GM18951 (cell line): ENCODE results near the gene SMARCC2.

Experiments
- POLR2A ChIP-seq: IDR thresholded peaks from 4 replicates; pipeline ENCODE4 v1.6.1; 2011; ENCODE audit warnings: mild to moderate bottlenecking; ENCODE audit not compliant: insufficient read length, insufficient read depth; ENCODE audit errors: extremely low read depth
- in situ Hi-C: fragments of 300-500 bp; cut with MboI; formaldehyde crosslinking; loops from one replicate; pipeline ENCODE4 v1.12.0; 2022; ENCODE audit warnings: low sequenced_read_pairs, mixed read lengths, inconsistent platforms; ENCODE audit not compliant: unreplicated experiment

SMARCC2 gene

DNA sequence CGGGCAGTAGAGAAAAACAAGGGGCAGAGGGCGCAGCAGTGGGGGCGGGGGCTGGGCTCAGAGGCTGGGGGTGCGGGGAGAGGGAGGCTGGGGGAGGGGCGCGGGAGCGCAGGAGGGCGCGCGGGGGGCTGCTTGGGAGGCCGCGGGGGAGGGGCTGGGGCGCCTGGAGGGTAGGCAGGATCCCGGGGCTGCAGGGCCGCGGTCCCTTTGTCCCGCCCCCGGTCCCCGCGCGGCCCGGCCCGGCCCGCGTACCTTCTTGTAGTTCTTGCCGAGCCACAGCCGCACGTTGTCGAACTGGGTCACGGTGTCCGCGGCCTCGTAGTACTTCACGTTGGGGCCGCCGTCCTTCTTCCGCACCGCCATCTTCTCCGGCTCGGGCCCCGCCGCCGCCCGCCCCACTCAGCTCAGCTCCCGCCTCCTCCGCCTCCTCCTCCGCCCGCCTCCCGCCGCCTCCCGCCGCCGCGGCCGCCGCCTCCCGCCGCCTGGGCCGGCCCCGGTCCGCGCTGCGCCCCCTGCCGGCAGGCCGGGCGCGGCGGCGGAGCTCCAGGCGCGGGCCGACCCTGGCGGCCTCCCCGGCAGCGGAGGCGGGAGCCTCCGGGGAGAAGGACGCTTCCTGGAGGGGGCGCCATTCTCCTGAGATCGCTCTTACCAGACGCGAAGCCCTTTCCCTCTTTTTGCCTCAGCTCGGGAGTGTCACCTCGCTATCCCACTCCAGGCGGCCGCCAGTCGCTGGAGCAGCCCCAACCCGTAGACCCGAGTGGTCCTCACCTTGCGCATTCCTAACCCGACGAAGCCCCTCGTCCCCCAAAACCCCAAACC, at the start of gene SMARCC2:
SMARCC2 (minus strand) TSS at position 385 of the 819 bp plus-strand sequence; CDS start at position 363, 22 bp downstream.
- peak; percentile 58 for TF ChIP-seq POLR2A
- in situ Hi-C loops: no loop called here

DNA sequence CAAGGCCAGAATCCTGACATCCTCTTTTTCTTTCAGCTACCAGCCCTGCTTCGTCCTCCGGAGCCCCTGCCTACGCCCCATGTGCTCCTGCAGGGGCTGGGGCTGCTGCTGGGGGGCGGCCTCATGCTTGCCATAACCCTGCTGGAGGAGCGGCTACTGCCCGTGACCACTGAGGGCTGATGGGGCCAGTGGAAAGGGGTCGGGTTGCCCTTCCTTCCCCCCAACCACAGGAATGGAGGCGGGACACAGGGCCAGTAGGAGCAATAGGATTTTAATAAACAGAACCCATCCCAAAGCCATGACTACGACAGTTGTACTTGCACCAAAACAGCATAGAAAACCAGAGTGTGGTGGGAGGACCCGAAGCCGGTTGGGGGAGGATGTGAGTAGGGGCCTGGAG, 48.3 kb upstream of the SMARCC2 start:
- in situ Hi-C loops: no loop called here
- TF ChIP-seq POLR2A: no peak

DNA sequence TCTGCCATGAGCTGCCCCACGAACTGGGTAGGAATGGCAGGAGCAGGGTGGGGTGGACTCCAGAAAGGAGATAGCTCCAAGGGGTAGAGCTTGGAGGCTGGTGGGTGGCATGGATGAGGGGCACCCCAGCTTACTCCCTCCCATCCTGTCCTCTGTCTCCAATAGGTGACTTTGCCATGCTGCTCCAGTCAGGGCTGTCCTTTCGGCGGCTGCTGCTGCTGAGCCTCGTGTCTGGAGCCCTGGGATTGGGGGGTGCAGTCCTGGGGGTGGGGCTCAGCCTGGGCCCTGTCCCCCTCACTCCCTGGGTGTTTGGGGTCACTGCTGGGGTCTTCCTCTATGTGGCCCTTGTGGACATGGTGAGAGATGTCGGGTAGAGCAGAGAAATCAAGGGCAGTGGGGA, 47.7 kb upstream of the SMARCC2 start:
- no peak for TF ChIP-seq POLR2A
- in situ Hi-C loops: no loop called here

DNA sequence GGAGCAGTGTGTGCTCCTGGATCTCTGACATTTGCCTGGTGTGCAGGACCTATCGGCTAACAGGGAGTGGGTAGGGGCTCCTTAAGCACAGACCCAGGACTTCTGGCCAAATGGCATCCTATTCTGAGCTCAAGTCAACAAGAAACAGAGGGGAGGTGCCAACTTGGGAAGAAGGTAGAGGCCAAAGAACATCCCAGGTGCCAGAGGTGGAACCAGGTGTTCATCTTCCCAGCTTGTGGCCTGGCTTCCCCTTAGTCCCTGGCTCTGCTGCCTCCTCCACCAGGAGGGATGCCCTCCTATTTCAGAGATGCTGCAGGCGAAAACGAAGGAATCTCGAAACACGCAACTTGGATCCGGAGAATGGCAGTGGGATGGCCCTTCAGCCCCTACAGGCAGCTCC, 46.8 kb upstream of the SMARCC2 start:
- in situ Hi-C loops: no loop called here
- no peak for TF ChIP-seq POLR2A

DNA sequence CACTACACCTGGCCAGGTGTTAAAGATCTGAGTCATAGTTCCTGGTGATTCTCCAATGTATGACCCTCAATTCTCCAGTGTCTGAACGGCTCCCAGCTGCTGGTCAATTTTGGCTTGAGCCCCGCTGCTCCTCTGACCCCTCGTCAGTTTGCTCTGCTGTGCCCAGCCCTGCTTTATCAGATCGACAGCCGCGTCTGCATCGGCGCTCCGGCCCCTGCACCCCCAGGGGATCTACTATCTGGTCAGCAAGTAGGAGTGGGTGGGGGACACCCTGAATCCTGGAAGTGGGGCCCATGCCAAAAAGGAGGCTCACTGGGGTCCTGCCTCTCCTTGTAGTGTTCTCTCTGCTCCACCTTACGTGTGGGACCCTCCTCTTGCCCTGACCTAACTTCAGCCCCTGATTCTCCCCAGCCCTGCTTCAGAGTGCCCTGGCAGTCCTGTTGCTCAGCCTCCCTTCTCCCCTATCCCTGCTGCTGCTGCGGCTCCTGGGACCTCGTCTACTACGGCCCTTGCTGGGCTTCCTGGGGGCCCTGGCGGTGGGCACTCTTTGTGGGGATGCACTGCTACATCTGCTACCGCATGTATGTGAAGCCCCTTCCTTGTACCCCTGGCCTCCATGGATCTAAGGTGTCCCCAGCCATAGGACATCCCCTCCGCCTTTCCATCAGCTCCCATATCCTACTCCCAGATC, 45.6 kb upstream of the SMARCC2 start:
- in situ Hi-C loops: no loop called here
- TF ChIP-seq POLR2A: no peak

DNA sequence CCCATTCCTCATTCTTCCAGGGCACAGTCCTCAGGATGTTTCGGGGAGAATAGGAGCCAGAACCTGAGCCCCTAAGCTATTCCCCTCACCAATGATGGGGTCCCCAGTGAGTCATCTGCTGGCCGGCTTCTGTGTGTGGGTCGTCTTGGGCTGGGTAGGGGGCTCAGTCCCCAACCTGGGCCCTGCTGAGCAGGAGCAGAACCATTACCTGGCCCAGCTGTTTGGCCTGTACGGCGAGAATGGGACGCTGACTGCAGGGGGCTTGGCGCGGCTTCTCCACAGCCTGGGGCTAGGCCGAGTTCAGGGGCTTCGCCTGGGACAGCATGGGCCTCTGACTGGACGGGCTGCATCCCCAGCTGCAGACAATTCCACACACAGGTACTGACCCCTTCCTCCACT, 41.9 kb upstream of the SMARCC2 start:
- no peak for TF ChIP-seq POLR2A
- in situ Hi-C loops: no loop called here

DNA sequence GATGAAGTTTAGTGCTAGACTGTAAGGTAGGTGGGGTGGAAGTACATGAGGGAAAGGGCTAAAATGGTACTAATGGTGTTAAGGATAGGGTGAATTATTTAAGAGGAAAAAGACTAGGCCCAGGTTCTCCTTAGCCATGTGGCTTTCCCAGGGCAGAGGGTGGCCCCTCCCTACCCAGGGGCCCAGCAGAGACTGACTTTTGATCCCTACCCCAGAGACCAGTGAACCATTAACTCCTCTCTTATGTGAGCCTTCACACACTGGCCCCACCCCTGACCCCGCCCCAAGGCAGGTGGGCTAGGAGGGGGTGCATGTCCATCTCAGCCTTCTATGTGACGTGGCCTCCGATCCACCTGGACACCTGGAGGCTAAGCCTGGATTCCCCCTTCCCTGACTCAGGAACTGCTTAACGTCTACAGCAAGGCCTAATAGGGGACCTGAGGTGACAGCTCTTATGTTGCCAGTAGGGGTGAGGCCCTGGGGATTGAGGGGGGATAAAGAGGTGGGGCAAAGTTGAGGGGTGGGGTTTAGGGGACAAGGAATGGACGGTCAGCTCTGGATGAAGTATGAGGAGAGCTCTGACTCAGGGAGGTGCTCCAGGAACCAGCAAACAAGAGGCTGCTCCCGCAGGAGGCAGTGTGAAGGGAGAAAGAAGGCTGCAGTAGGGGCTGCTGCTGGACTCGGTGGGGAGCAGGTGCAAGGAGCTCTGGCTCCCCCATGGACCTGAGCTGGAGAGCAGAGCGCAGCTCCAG, 41.3 kb upstream of the SMARCC2 start:
- in situ Hi-C loops: no loop called here
- TF ChIP-seq POLR2A: no peak

DNA sequence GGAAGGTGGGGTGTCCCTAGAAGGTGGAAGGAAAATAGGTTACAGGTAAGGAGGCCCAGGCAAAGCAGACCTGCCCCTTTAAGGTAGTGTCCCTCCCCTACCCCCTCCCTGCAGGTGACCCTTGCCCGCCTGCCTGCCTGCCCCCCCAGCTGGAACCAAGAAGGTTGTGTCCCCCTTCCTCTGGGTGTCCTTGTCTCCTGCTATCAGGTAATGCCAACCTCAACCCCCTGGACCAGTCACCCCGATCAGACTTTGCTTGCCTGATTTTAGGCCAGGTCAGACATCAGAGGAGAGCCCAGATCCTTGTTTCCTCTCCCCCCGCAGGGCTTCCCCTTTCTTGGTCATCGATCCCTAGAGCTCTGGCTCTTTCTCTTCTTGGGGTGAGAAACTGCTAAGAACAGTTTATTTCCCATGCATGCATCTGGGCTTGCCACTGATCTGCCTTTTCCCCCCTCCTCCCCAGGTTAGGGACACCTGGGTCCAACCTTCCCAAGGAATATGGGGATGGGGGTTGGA, 40.7 kb upstream of the SMARCC2 start, which contains the start of gene SLC39A5:
SLC39A5 (plus strand) TSS at position 136 of the 516 bp plus-strand sequence. CDS start 1,224 bp downstream, outside the sequence.
- no peak for TF ChIP-seq POLR2A
- in situ Hi-C loops: no loop called here

DNA sequence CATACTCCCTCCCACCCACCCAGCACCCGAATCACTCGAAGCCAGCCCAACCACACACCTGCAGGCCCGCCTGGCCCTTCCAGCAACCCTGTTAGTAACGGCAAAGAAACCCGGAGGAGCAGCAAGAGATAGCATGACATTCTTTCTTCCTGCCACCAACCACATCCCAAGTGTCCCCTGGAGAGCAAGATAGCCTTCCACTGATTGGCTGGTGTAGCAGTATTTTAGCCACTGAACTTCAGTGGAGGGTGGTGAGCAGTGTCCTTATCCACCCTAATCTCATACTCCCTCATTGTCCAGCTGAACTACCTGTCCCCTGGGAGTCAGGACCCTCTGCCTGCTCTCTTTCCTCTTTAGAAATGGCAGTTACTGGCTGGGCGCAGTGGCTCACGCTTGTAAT, 39.8 kb upstream of the SMARCC2 start:
- no peak for TF ChIP-seq POLR2A
- in situ Hi-C loops: no loop called here

DNA sequence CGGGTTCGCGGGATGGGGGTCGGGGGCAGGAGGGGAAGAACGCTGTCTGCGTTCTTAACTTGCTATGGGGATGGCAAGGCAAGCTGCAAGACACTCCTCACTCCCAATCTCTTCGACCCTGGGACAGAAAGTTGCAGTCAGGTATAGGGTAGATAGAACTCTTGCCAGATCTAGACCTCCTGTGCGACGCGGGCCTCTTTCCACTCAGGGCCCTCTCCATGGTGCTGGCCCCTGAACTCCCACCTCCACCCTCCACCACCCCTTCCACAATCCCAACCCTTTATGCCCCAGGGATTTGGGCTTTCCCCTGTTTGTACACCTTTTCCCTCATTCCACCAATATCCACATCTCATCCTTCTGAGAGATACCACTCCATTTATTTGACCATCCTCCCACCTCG, 35.7 kb upstream of the SMARCC2 start:
- in situ Hi-C loops: no loop called here
- no peak for TF ChIP-seq POLR2A

DNA sequence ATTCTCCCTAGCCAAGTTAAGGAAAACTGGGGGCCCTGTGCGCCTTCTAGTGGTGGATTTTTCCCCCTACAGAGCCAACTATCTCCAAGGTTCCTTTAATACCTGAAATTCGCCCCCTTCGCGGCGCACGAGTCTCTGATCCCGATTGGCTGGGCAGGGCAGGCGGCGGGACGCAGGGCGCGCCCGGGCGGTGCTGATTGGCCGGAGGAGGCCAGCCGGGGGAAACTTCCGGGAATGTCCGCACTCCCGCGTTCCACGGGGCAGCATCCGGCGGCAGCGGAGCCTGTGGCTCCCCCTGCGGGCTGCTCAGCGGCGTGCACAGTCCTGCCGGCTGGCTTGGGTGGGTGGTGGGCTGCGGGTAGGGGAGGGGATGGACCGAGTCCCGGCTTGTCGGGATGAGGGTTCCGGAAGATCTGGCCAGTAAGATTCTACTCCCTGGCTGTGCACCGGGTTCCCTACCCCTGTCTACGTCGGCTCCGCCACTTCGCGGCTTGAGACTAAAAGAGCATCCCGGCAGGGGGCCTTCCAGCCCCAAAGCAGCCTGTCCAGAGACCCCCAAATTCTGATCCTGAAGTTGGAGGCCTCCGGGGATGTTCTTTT, 34.9 kb upstream of the SMARCC2 start, which contains the start of gene NABP2:
NABP2 (plus strand) TSS at position 241 of the 600 bp plus-strand sequence. CDS start 515 bp downstream, outside the sequence.
- peak; percentile 70 for TF ChIP-seq POLR2A
- in situ Hi-C loops: no loop called here

DNA sequence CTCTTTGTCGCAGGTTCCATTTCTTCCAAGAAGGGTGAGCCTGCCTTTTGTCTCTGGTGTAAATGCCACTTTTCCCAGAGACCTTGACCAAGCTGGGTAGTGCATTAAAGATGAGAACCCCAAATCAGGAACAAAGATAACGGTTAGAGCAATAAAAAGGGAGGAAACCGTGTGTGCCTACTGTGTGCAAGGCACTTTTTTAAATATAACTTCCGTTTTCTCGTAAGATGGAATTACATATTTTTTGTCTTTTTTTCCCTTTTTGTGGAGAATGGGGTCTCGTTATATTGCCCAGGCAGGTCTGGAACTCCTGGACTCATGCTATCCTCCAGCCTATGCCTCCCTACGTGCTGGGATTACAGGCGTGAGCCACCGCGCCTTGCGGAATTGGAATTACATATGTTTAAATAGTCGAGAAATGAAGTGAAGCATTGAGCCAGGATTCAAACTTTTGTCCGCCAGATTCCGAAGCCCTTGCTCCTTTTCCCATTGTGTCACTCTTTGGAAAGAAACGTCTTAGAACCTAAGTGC, 34.4 kb upstream of the SMARCC2 start:
- in situ Hi-C loops: no loop called here
- TF ChIP-seq POLR2A: no peak

DNA sequence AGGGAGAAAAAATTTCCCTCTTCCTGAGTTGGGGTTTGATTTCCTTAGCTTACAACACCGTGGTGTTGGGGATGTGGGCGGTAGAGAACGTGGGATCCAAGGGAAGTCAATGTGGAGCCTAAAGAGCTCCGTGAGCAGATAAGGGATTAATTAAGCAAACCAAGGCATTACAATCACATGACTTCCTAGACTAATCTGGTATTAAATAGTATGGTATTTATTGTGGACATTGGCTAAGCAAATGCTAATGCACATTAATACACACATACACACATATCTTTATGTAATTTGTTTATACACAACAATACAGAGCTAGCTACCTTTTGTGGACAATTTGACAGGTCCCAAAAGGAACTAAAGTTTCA, 33.2 kb upstream of the SMARCC2 start:
- TF ChIP-seq POLR2A: no peak
- in situ Hi-C loops: no loop called here
